ENCODE data around the gene CLEC2D. TPM values are rescaled to one million over a fixed set of nuclear protein-coding genes. Genes with fewer than 3 reads are reported as not detected.

CLEC2D gene
- total and polyA plus RNA-seq, 10 of the 15 experiments (the other 5 are each of a cell fraction or from before 2014, with no cell fraction given), result 4.6 to 29.8 (median 16.0) TPM

DNA sequence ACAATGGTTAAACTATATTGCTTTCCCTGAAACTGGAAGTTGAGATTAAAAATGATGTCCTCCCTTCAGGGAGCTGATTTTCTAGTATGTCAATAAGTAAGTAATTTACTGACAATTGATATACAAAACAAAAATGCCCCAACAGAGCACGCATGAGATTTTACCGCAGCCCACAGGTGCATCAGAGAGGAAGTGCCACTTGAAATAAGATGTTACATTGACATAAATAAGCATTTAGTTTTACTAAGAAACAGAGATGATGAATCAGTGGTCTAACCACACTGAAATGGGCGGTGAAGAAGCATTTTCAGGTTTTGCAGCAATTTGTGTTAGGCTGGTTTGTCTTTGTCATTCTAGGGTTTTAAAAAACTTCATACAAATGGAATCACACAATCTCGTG is 72.2 kb downstream of the CLEC2D start (continued):
- TF ChIP-seq NKRF (conservative IDR thresholded peaks at IDR 0.05) (no peak), POLR2AphosphoS5 (IDR thresholded peaks at IDR 0.05; ENCODE audit: low read length) (peak; percentile 52; the same call in 1 of the 2 replicates), CREB1 (IDR thresholded peaks at IDR 0.05; ENCODE audit: low read depth) (peak; percentile 83), CBFB (IDR thresholded peaks at IDR 0.05; ENCODE audit: low read depth) (peak; percentile 97), PRDM15 (CRISPR knock-in tag; IDR thresholded peaks at IDR 0.05) (no peak), PBX3 (IDR thresholded peaks at IDR 0.05; ENCODE audit: insufficient replicate concordance, low read depth, low read length) (peak; percentile 17), BCLAF1 (IDR thresholded peaks at IDR 0.05) (no peak), TCF7 (IDR thresholded peaks at IDR 0.05; ENCODE audit: borderline replicate concordance) (peak; percentile 52), PKNOX1 (IDR thresholded peaks at IDR 0.05) (peak; percentile 54; the same call in 1 of the 2 replicates), SREBF2 (IDR thresholded peaks at IDR 0.05; ENCODE audit: low read length) (no peak), CBX3 (IDR thresholded peaks at IDR 0.05; ENCODE audit: borderline replicate concordance, low read depth) (no peak), BACH1 (IDR thresholded peaks at IDR 0.05; ENCODE audit: borderline replicate concordance) (peak; percentile 87), RELB (IDR thresholded peaks at IDR 0.05; ENCODE audit: low read depth) (peak; percentile 79; the same call in 1 of the 2 replicates), IRF4 (IDR thresholded peaks at IDR 0.05; ENCODE audit: low read depth, low read length) (peak; percentile 90), IKZF1 (conservative IDR thresholded peaks at IDR 0.05) (peak; percentile 87), ZBED1 (IDR thresholded peaks at IDR 0.05; ENCODE audit: borderline replicate concordance) (peak; percentile 89), MTA2 (IDR thresholded peaks at IDR 0.05; ENCODE audit: low read depth) (peak; percentile 97), FOXM1 (IDR thresholded peaks at IDR 0.05; ENCODE audit: low read depth, low read length) (peak; percentile 99), MTA3 (IDR thresholded peaks at IDR 0.05; ENCODE audit: borderline replicate concordance, low read length) (peak; percentile 99; the same call in 1 of the 2 replicates)

Measured in GM12878 (cell line).